Midbrain (tissue), 1 donor: ENCODE data around the gene ARHGEF10L.

Experiments used
- DNase-seq: peaks from one replicate; lab custom pipeline; 2025; lab: John Stamatoyannopoulos, UW

The ARHGEF10L gene

GRCh38 chr1:17632541-17633184 is 93.2 kb downstream of the ARHGEF10L start:
- DNase-seq, result no peak

- peak; percentile 4 for DNase-seq
Measured at GRCh38 chr1:17633654-17634053, 94.2 kb downstream of the ARHGEF10L start.

- DNase-seq, result no peak
Measured at GRCh38 chr1:17635276-17635675, 95.8 kb downstream of the ARHGEF10L start.

- peak; percentile 54 for DNase-seq
Measured at GRCh38 chr1:17635811-17636210, 96.3 kb downstream of the ARHGEF10L start.

GRCh38 chr1:17636612-17637011 is 97.1 kb downstream of the ARHGEF10L start:
- DNase-seq, result no peak

GRCh38 chr1:17637055-17637454 is 97.6 kb downstream of the ARHGEF10L start:
- no peak for DNase-seq

GRCh38 chr1:17639703-17640340 is 100.3 kb downstream of the ARHGEF10L start:
- no peak for DNase-seq

GRCh38 chr1:17640393-17640792 is 100.9 kb downstream of the ARHGEF10L start:
- DNase-seq, result no peak

- DNase-seq, result no peak
Measured at GRCh38 chr1:17640975-17641374, 101.5 kb downstream of the ARHGEF10L start.

- no peak for DNase-seq
Measured at GRCh38 chr1:17642169-17642568, 102.7 kb downstream of the ARHGEF10L start.

GRCh38 chr1:17642943-17643342 is 103.4 kb downstream of the ARHGEF10L start:
- no peak for DNase-seq

- DNase-seq, result no peak
Measured at GRCh38 chr1:17643861-17644703, 104.6 kb downstream of the ARHGEF10L start.

GRCh38 chr1:17645068-17645911 is 105.8 kb downstream of the ARHGEF10L start:
- no peak for DNase-seq

- no peak for DNase-seq
Measured at GRCh38 chr1:17646444-17647280, 107.2 kb downstream of the ARHGEF10L start.

- no peak for DNase-seq
Measured at GRCh38 chr1:17648457-17649145, 109.1 kb downstream of the ARHGEF10L start.

- DNase-seq, result no peak
Measured at GRCh38 chr1:17649371-17650106, 110.0 kb downstream of the ARHGEF10L start.

- no peak for DNase-seq
Measured at GRCh38 chr1:17653276-17653675, 113.8 kb downstream of the ARHGEF10L start.

GRCh38 chr1:17653728-17654351 is 114.3 kb downstream of the ARHGEF10L start:
- peak; percentile 71 for DNase-seq

GRCh38 chr1:17654519-17654918 is 115.0 kb downstream of the ARHGEF10L start:
- DNase-seq, result no peak
